SK-N-SH (cell line): ENCODE data around the gene CYP26C1. TPM values are rescaled to one million over a fixed set of nuclear protein-coding genes. Genes with fewer than 3 reads are reported as not detected.

Experiments
- CTCF ChIA-PET: fragments of 300-600, 350-600 bp; formaldehyde crosslinking; extraction: SDS; loops from one replicate; lab custom pipeline; 2021; lab: Yijun Ruan, JAX
- POLR2A ChIA-PET: fragments of 350-600 bp; sonication (Branson Sonifier 250); formaldehyde crosslinking; extraction: SDS; loops from one replicate; lab custom pipeline; 2020; ENCODE audit warnings: antibody characterized with exemption, inconsistent platforms; lab: Yijun Ruan, JAX
- DNase-seq: peaks from one replicate; pipeline ENCODE4 v3.0.0; 2012
- H2AFZ ChIP-seq: fragments of 200-600 bp; sonication (generic); 2 replicates; pipeline ENCODE4 v1.8.1; 2016; ENCODE audit warnings: antibody characterized with exemption, mild to moderate bottlenecking, low read depth
- H3F3A ChIP-seq: fragments of 200-600 bp; sonication (generic); replicated peaks from 2 replicates; pipeline ENCODE3; 2016; ENCODE audit warnings: antibody characterized with exemption, mild to moderate bottlenecking; ENCODE audit not compliant: insufficient read depth
- H3K27ac ChIP-seq, 2 experiments: fragments of 200-500 bp in 1 of 2; fragments of 200-600 bp in 1 of 2; sonication (Bioruptor generic) in 1 of 2; sonication (generic), shearing (Covaris generic) in 1 of 2; 2 replicates each; pipeline versions ENCODE4 v1.5.1 to v1.6.1; 2014 to 2016; ENCODE audit warnings: low read depth in 2 of 2, inconsistent platforms in 1 of 2, low read length in 1 of 2, mild to moderate bottlenecking in 1 of 2, mixed read lengths in 1 of 2
- H3K27me3 ChIP-seq: fragments of 200-600 bp; sonication (generic), shearing (Covaris generic); 2 replicates; pipeline ENCODE4 v1.6.1; 2016; ENCODE audit warnings: mixed run types; ENCODE audit not compliant: insufficient read depth
- H3K36me3 ChIP-seq, 2 experiments: fragments of 200-500 bp in 1 of 2; fragments of 200-600 bp in 1 of 2; sonication (Bioruptor generic) in 1 of 2; sonication (generic) in 1 of 2; replicated peaks in 1 of 2; 2 replicates each; pipeline versions ENCODE3 to v1.5.1; 2014 to 2016; ENCODE audit warnings: low read length in 1 of 2, mild to moderate bottlenecking in 1 of 2; ENCODE audit not compliant: insufficient read depth in 2 of 2, control insufficient read depth in 1 of 2
- H3K4me1 ChIP-seq, 2 experiments: fragments of 200-500 bp in 1 of 2; fragments of 200-600 bp in 1 of 2; sonication (Bioruptor generic) in 1 of 2; sonication (generic), shearing (Covaris generic) in 1 of 2; 2 replicates each; pipeline versions ENCODE4 v1.5.1 to v1.6.1; 2014 to 2016; ENCODE audit warnings: low read depth in 1 of 2, low read length in 1 of 2, mixed run types in 1 of 2; ENCODE audit not compliant: insufficient read depth in 2 of 2, control insufficient read depth in 1 of 2
- H3K4me2 ChIP-seq: fragments of 200-600 bp; sonication (generic), shearing (Covaris generic); 2 replicates; pipeline ENCODE4 v1.6.1; 2017; ENCODE audit warnings: mixed run types
- H3K4me3 ChIP-seq, 2 experiments: fragments of 200-500 bp in 1 of 2; fragments of 200-600 bp in 1 of 2; sonication (Bioruptor generic) in 1 of 2; sonication (generic), shearing (Covaris generic) in 1 of 2; 2 replicates each; pipeline versions ENCODE4 v1.5.1 to v1.8.1; 2014 to 2016; ENCODE audit warnings: low read depth in 2 of 2, inconsistent platforms in 1 of 2, low read length in 1 of 2, mild to moderate bottlenecking in 1 of 2, mixed read lengths in 1 of 2, moderate library complexity in 1 of 2
- H3K79me2 ChIP-seq: fragments of 200-600 bp; sonication (generic); 2 replicates; pipeline ENCODE4 v1.8.1; 2017; ENCODE audit warnings: mild to moderate bottlenecking; ENCODE audit not compliant: insufficient read depth
- H3K9ac ChIP-seq: fragments of 200-600 bp; sonication (generic); 2 replicates; pipeline ENCODE4 v1.6.1; 2017; ENCODE audit warnings: mixed run types
- H3K9me2 ChIP-seq: fragments of 200-600 bp; sonication (generic); 2 replicates; pipeline ENCODE4 v1.6.1; 2017; ENCODE audit warnings: mixed run types
- H3K9me3 ChIP-seq: fragments of 200-600 bp; sonication (generic); 2 replicates; pipeline ENCODE4 v1.6.1; 2017; ENCODE audit warnings: mixed run types, mild to moderate bottlenecking, moderate library complexity
- H4K20me1 ChIP-seq: fragments of 200-600 bp; sonication (generic); 2 replicates; pipeline ENCODE4 v1.6.1; 2017; ENCODE audit warnings: mild to moderate bottlenecking, mixed run types; ENCODE audit not compliant: insufficient read depth
- CHD2 ChIP-seq: fragments of 150-350 bp; IDR thresholded peaks from 2 replicates; pipeline ENCODE4 v1.6.1; 2018; ENCODE audit warnings: low read length; ENCODE audit not compliant: partially characterized antibody
- CTCF ChIP-seq: fragments of 200-600 bp; sonication (generic); IDR thresholded peaks from 2 replicates; pipeline ENCODE4 v1.6.1; 2017; ENCODE audit warnings: antibody characterized with exemption, mild to moderate bottlenecking, moderate library complexity
- ELF1 ChIP-seq: IDR thresholded peaks from 2 replicates; pipeline ENCODE4 v1.4.0; 2012
- EP300 ChIP-seq, 2 experiments: IDR thresholded peaks; 2 replicates each; pipeline versions ENCODE4 v1.4.0 to v1.6.1; 2012; ENCODE audit warnings: borderline replicate concordance in 1 of 2, low read depth in 1 of 2, low read length in 1 of 2
- FOSL2 ChIP-seq: IDR thresholded peaks from 2 replicates; pipeline ENCODE4 v1.4.0; 2012; ENCODE audit warnings: low read depth, mild to moderate bottlenecking, moderate library complexity, borderline replicate concordance
- GATA2 ChIP-seq: sonication (generic); formaldehyde crosslinking; IDR thresholded peaks from 2 replicates; pipeline ENCODE4 v1.5.0; 2020; ENCODE audit warnings: mild to moderate bottlenecking, missing genetic modification reagents
- JUND ChIP-seq: IDR thresholded peaks from 2 replicates; pipeline ENCODE4 v1.4.0; 2012
- MAX ChIP-seq: IDR thresholded peaks from 2 replicates; pipeline ENCODE4 v1.4.0; 2012; ENCODE audit warnings: low read depth
- MEF2A ChIP-seq: IDR thresholded peaks from 2 replicates; pipeline ENCODE4 v1.4.0; 2012; ENCODE audit warnings: low read depth, borderline replicate concordance
- NFIC ChIP-seq: IDR thresholded peaks from 2 replicates; pipeline ENCODE4 v1.4.0; 2012; ENCODE audit warnings: borderline replicate concordance
- NRF1 ChIP-seq: IDR thresholded peaks from 2 replicates; pipeline ENCODE4 v1.6.1; 2012; ENCODE audit warnings: low read depth, mild to moderate bottlenecking, low read length
- PBX3 ChIP-seq: IDR thresholded peaks from 2 replicates; pipeline ENCODE4; 2012
- RXRA ChIP-seq: IDR thresholded peaks from 2 replicates; pipeline ENCODE4 v1.4.0; 2012; ENCODE audit warnings: low read depth, mild to moderate bottlenecking, borderline replicate concordance
- SIN3A ChIP-seq: IDR thresholded peaks from 2 replicates; pipeline ENCODE4 v1.6.1; 2012; ENCODE audit warnings: low read depth, mild to moderate bottlenecking, low read length, moderate library complexity, borderline replicate concordance
- TCF12 ChIP-seq: IDR thresholded peaks from 2 replicates; pipeline ENCODE4 v1.4.0; 2012
- TEAD4 ChIP-seq: IDR thresholded peaks from 2 replicates; pipeline ENCODE4 v1.4.0; 2012; ENCODE audit warnings: mild to moderate bottlenecking, borderline replicate concordance; ENCODE audit not compliant: insufficient read depth
- USF1 ChIP-seq: IDR thresholded peaks from 2 replicates; pipeline ENCODE4 v1.4.0; 2012; ENCODE audit warnings: low read depth, borderline replicate concordance
- WGBS: methylation state at CpG from one replicate; pipeline ENCODE4 v1.1.6; 2017; ENCODE audit warnings: low lambda C conversion rate; 5-methylcytosine and 5-hydroxymethylcytosine counted together
- polyA plus RNA-seq, 3 experiments: library from polyadenylated mRNA; depleted of rRNA; stranded (reverse); fragments of >200 nt; gene quantifications; 2 replicates each; pipeline ENCODE4 v1.2.3, GENCODE V29; 2012

CYP26C1 gene
- polyA plus RNA-seq, 1 of the 3 experiments (the other 2 are of a cell fraction), result not detected

GRCh38 chr10:93072713-93073538, 12.3 kb downstream of the CYP26C1 start:
- H3K9me2 ChIP-seq, result no peaks in the 10 kb centered on the region
- TF ChIP-seq TEAD4 (no peak), FOSL2 (no peak), NRF1 (no peak), JUND (no peak), PBX3 (no peak), MEF2A (no peak), USF1 (no peak), ELF1 (no peak), CTCF (no peak), RXRA (no peak), SIN3A (no peak), NFIC (no peak), EP300 (IDR thresholded peaks at IDR 0.05; ENCODE audit: borderline replicate concordance in 1 of 2, low read depth in 1 of 2, low read length in 1 of 2) (no peak), CHD2 (no peak), TCF12 (no peak), MAX (no peak), GATA2 (no peak)
- TF ChIP-seq, all 33 proteins: peak for 0
- Histone ChIP-seq H3K4me3 (peak overlapping the region; percentile 53 to 58; a peak in 3 of 4 replicates), H3K9me3 (no peaks in the 10 kb centered on the region), H3K4me2 (peak overlapping the region; percentile 80), H3K27me3 (peaks cover 56% of the 10 kb centered on the region), H3F3A (peaks cover 4% of the 10 kb centered on the region), H3K36me3 (no peaks in the 10 kb centered on the region), H3K9ac (no peak overlapping the region), H2AFZ (no peak overlapping the region), H3K79me2 (no peaks in the 10 kb centered on the region), H4K20me1 (no peaks in the 10 kb centered on the region), H3K4me1 (peaks cover 0 to 39% of the 10 kb centered on the region in 2 experiments; a peak in 1 of 4 replicates), H3K27ac (no peak overlapping the region)
- ChIA-PET POLR2A (no interaction called here), CTCF (interaction anchor here (0.7 to 2.0 kb wide), 13 partner anchors 9 to 409 kb away, joined by 3 to 8 read pairs (median 4); partner anchors contain the start of gene MYOF)
- WGBS, result 16% methylated on average over 22 of the region's 34 CpGs
- DNase-seq, result peak; percentile 42
